Heart right ventricle (tissue), 16 donors: ENCODE measurements around the gene RELT. TPM values are rescaled to one million over a fixed set of nuclear protein-coding genes. Genes with fewer than 3 reads are reported as not detected.

Experiments
- ATAC-seq, 8 donors: fragments of 200-7000 bp; cut with Tn5 transposase; one replicate each; pipeline ENCODE4 v1.9.1; 2020; ENCODE audit warnings: mild to moderate bottlenecking in 8 of 8, moderate library complexity in 8 of 8, moderate number of reproducible peaks in 1 of 8
- DNase-seq, 2 donors: peaks; one replicate each; pipeline ENCODE4 v3.0.0-alpha.2; 2020
- H3K27ac ChIP-seq, 10 donors: fragments of 200-600 bp; sonication (generic) in 2 of 10; one replicate each; pipeline versions ENCODE4 v1.5.0 to v1.8.0; 2020 to 2022; ENCODE audit warnings: mild to moderate bottlenecking in 3 of 10
- H3K27me3 ChIP-seq, 7 donors: fragments of 200-600 bp; one replicate each; pipeline ENCODE4 v1.8.0; 2021 to 2022; ENCODE audit warnings: mild to moderate bottlenecking in 2 of 7
- H3K36me3 ChIP-seq, 9 donors: fragments of 200-600 bp; sonication (generic) in 1 of 9; one replicate each; pipeline versions ENCODE4 v1.5.0 to v1.8.0; 2020 to 2022; ENCODE audit warnings: mild to moderate bottlenecking in 2 of 9
- H3K4me1 ChIP-seq, 9 donors: fragments of 200-600 bp; sonication (generic) in 1 of 9; one replicate each; pipeline versions ENCODE4 v1.5.0 to v1.8.0; 2020 to 2022; ENCODE audit warnings: mild to moderate bottlenecking in 4 of 9
- H3K4me3 ChIP-seq, 10 donors: fragments of 200-600 bp; sonication (generic) in 2 of 10; one replicate each; pipeline versions ENCODE4 v1.5.0 to v1.8.0; 2020 to 2022; ENCODE audit warnings: mild to moderate bottlenecking in 7 of 10, moderate library complexity in 2 of 10
- H3K9me3 ChIP-seq, 11 donors: fragments of 200-600 bp in 10 of 11; sonication (generic) in 2 of 11; one replicate each; pipeline versions ENCODE4 v1.5.0 to v1.8.0; 2013 to 2022; ENCODE audit warnings: mild to moderate bottlenecking in 2 of 11, control low read depth in 1 of 11, moderate library complexity in 1 of 11
- WGBS, 2 donors: extraction: QIAGEN DNeasy Blood & Tissue Kit; methylation state at CpG; one replicate each; pipeline ENCODE4 v1.1.7; 2013; ENCODE audit warnings: inconsistent platforms in 1 of 2; 5-methylcytosine and 5-hydroxymethylcytosine counted together
- intact Hi-C, 10 donors: fragments of 100-400 bp; cut with DNase I; formaldehyde crosslinking; loops; one replicate each; pipeline versions ENCODE4 v1.11.1 to v1.14.2; 2022
- polyA plus RNA-seq, 2 donors: library from polyadenylated mRNA; stranded (reverse); fragments of 200-250 nt; gene quantifications; one replicate each; pipeline ENCODE4 v1.2.3, GENCODE V29; 2013
- total RNA-seq, 10 donors: library from RNA; stranded (reverse); fragmentation: NEBNext Ultra II Directional in 3 of 10; extraction: Animal tissue kit (Norgen Biotek cat#: 25700) in 3 of 10; gene quantifications; one replicate each; pipeline versions ENCODE4 v1.2.1 to v1.2.4, GENCODE V29; 2021 to 2023
- TF ChIP-seq, protein P1 (sequence below), 9 donors: fragments of 200-600 bp; sonication (generic) in 2 of 9; IDR thresholded peaks; one replicate each; pipeline versions ENCODE4 v1.5.0 to v1.8.0; 2021 to 2022; ENCODE audit warnings: antibody characterized with exemption in 9 of 9, mild to moderate bottlenecking in 5 of 9, moderate library complexity in 1 of 9
- donor health status: Arrhythmogenic right ventricular cardiomyopathy.
- donor health status: ischemic (EF 13 %, LVEDD 7.1; RV severe dilation, severe dysfunction).
- donor health status: healthy with polysubstance abuse.
- donor health status: DM: no; HTN: yes; CAD: no.
- donor health status: DM: no; HTN: no; CAD: no.
- donor health status: ischemic (EF 25% LVEDD 6.9; RV normal size, moderate dysfunction).
- donor health status: ischemic (EF 25% LVEDD 5.7; RV mildly dilated, moderate dysfunction).
- donor health status: healthy.
- donor health status: DM: yes; HTN: yes; CAD: no.
- donor health status: Ischemic cardiomyopathy.
- donor health status: ischemic (EF 35%, LVEDD 5.7; RV mildly dilated, moderate dysfunction).
- donor health status: nonischemic (EF 11% LVEDD 7.7; RV severe dilation, severe dysfunction).
- donor health status: DM: yes; HTN: yes; CAD: no.
- donor health status: PGD.
- donor health status: ischemic (EF 29% LVEDD 5.4; RV normal size, mild dysfunction).
- donor health status: nonischemic (EF 23%, LVEDD 6.1; RV moderate dilation, normal function).

Gene RELT
- total and polyA plus RNA-seq, 12 donors, result 1.0 to 9.2 (median 2.7) TPM

DNA sequence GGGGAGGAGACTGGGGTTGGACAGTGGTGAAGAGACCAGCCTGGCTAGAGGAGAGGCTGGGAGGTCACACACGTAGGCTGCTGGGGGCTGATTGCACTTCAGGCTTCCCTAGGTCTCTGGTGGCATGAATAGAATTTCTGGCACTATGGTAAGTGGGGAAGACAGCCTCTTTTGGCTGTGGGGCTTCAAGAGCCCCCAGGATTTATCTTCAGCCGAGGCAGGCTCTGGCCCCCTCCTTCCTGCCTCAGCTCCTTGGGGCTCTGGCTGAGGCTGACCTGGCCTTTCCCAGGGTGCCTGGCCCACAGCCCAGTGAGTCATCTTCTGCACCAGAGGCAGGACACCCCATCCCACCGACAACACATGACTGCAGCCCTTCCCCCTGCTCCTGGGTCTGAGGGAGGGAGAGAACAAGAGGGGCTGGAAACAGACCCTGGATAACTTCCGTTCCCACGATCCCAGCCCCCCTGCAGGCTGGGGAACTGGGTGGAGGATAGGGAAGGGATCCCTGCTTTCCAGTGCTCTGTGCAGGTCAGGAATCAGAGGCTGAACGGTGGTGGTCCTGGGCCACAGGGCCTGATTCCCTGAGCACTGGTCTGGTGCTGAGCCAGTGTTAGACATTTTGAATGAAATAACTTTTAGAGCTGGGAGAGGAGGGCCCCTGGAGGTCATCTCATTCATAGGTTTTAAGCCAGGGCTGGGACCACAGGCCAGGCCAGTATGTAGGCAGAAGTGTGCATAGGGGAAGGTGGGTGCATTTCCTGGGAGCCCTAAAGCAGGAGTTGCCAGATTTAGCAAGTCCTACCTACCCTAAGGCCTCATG is 41.6 kb upstream of the RELT start:
- peak; percentile 59 to 89 (median 84) for ATAC-seq
- peaks cover 0 to 13% (median 0%) of the 10 kb centered on the region in 9 donors for H3K36me3 ChIP-seq
- peak overlapping the region; percentile 45 to 90 (median 78) for H3K27ac ChIP-seq
- peak overlapping the region in 4 of 10 donors; percentile 9 to 25 (median 18) for H3K4me3 ChIP-seq
- no peaks in the 10 kb centered on the region for H3K27me3 ChIP-seq
- H3K9me3 ChIP-seq, result no peaks in the 10 kb centered on the region
- DNase-seq, result peak; percentile 87 to 90
- 9 to 11% methylated on average over 6 of the region's 6 CpGs for WGBS, 2 donors
- intact Hi-C loops, result loop anchor here in 9 of 10 donors (1.0 to 2.0 kb wide), 3 partner anchors 27 to 39 kb away; no protein-coding TSS in a partner anchor
- peaks cover 37 to 94% (median 63%) of the 10 kb centered on the region in 9 donors for H3K4me1 ChIP-seq
- TF ChIP-seq, protein P1, sequence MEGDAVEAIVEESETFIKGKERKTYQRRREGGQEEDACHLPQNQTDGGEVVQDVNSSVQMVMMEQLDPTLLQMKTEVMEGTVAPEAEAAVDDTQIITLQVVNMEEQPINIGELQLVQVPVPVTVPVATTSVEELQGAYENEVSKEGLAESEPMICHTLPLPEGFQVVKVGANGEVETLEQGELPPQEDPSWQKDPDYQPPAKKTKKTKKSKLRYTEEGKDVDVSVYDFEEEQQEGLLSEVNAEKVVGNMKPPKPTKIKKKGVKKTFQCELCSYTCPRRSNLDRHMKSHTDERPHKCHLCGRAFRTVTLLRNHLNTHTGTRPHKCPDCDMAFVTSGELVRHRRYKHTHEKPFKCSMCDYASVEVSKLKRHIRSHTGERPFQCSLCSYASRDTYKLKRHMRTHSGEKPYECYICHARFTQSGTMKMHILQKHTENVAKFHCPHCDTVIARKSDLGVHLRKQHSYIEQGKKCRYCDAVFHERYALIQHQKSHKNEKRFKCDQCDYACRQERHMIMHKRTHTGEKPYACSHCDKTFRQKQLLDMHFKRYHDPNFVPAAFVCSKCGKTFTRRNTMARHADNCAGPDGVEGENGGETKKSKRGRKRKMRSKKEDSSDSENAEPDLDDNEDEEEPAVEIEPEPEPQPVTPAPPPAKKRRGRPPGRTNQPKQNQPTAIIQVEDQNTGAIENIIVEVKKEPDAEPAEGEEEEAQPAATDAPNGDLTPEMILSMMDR (IDR thresholded peaks at IDR 0.05), result no peak

DNA sequence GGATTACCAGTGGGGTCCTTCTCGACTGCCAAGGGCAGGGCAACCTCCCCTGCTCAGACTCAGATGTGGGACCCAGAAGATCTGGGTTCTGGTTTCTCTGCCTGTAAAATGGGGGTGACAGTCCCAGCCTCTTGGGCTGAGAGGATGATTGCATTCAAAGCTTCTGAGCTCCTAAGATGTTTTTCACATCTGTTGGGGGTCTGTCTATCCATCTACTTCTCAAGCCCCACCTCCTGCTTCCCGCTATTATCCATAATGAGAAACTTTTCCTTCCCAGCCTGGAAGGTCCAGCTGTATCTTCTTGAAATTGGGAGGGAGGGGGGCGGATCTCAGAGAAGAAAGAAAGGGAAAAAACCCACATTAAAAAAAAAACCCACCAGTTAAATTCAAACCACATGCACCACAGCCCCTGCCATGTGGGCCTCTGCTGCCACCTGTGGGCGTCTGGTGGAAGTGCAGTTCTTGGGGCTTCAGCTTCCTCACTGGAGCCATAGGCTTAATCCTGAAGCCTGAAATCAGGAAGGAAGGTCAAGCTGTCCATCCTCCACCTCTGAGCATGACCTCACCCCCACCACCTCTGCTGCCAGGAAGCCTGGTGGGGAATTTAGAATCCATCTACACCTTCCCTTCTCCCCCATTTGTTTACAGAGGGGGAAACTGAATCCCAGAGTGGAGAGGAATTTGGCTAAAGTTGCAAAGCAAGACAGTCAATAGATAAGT is 40.8 kb upstream of the RELT start:
- intact Hi-C loops, result loop anchor here in 8 of 10 donors (1.0 to 2.0 kb wide), 3 partner anchors 28 to 40 kb away; no protein-coding TSS in a partner anchor
- H3K4me3 ChIP-seq, result peak overlapping the region in 4 of 10 donors; percentile 9 to 25 (median 18)
- peak; percentile 46 to 83 (median 63) for ATAC-seq
- H3K27ac ChIP-seq, result peak overlapping the region; percentile 45 to 90 (median 78)
- DNase-seq, result peak; percentile 88 to 89
- H3K27me3 ChIP-seq, result no peaks in the 10 kb centered on the region
- H3K36me3 ChIP-seq, result peaks cover 0 to 13% (median 0%) of the 10 kb centered on the region in 9 donors
- no peaks in the 10 kb centered on the region for H3K9me3 ChIP-seq
- TF ChIP-seq, protein P1 (IDR thresholded peaks at IDR 0.05), result peak; percentile 96 to 100 (median 99)
- WGBS, 2 donors, result 0 to 6% methylated on average over 4 of the region's 4 CpGs
- H3K4me1 ChIP-seq, result peaks cover 37 to 94% (median 56%) of the 10 kb centered on the region in 9 donors

DNA sequence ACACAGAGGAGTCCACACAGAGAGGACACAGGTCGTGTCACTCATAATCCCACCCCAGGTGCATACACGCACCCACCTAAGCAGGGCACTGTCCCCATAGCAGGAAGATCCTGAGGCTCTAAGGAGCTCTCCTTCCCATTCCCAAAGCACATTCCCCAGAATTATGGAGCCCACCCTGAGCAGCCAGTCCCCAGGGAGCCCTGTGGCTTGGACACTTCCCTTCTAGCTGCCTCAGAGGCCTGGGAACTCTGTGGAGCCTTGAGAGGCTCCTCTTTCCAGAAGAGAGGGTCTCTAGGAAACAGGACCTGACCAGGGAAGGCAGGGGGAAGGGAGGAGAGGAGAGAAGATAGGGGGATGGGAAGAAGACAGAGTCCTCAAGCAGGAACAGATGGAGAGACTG is 38.4 kb upstream of the RELT start:
- DNase-seq, result no peak
- ATAC-seq, result no peak
- Histone ChIP-seq H3K4me1 (peaks cover 26 to 88% (median 42%) of the 10 kb centered on the region in 9 donors), H3K9me3 (no peaks in the 10 kb centered on the region), H3K27me3 (no peaks in the 10 kb centered on the region), H3K27ac (peak overlapping the region in 2 of 10 donors; percentile 25 to 38), H3K36me3 (peaks cover 0 to 13% (median 0%) of the 10 kb centered on the region in 9 donors), H3K4me3 (no peak overlapping the region)
- TF ChIP-seq, protein P1 (IDR thresholded peaks at IDR 0.05), result no peak
- intact Hi-C loops, result loop anchor here in 1 of 10 donors (2.0 kb wide), 1 partner anchor 33 kb away; no protein-coding TSS in a partner anchor
- WGBS, 2 donors, result 76 to 89% methylated on average over 2 of the region's 2 CpGs

DNA sequence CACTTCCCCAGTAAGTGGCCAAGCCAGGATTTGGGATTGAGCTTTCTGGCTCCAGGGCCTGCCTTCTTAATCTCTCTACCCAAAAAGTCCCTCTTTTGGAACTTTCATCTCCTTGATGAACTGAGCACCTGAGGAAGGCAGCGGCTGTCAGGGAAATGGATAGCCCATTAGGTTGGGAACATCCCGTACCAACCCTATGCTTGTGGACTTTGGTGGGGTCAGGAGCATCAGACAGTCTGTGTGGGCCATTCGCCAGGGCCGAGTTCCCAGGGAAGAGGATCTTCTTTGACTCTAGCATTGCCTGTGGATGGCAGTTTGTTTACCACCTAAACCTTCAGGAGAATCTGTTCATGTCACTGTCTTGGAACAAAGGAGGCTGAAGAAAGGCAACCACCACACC is 37.9 kb upstream of the RELT start:
- intact Hi-C loops, result no loop called here
- peak overlapping the region in 2 of 10 donors; percentile 25 to 38 for H3K27ac ChIP-seq

More for the DNA sequence above, 37.9 kb upstream of the RELT start:
- DNase-seq (no peak), ATAC-seq (no peak)
- WGBS, 2 donors, result 77 to 84% methylated on average over 4 of the region's 4 CpGs
- TF ChIP-seq, protein P1 (IDR thresholded peaks at IDR 0.05), result no peak
- no peak overlapping the region for H3K4me3 ChIP-seq
- H3K36me3 ChIP-seq, result peaks cover 0 to 13% (median 0%) of the 10 kb centered on the region in 9 donors
- H3K9me3 ChIP-seq, result no peaks in the 10 kb centered on the region
- H3K4me1 ChIP-seq, result peaks cover 21 to 87% (median 40%) of the 10 kb centered on the region in 9 donors
- H3K27me3 ChIP-seq, result no peaks in the 10 kb centered on the region
